ENCODE results near the gene FLRT1. TPM values are rescaled to one million over a fixed set of nuclear protein-coding genes. Genes with fewer than 3 reads are reported as not detected.

The FLRT1 gene
- total RNA-seq, 1 donor: under 0.01 TPM

- peak overlapping the region; percentile 40 for H3K4me3 ChIP-seq (ENCODE audit: low read depth, low read length)
- DNase-seq (ENCODE audit: low read depth): no peak
Observed at GRCh38 chr11:64007160-64007628, 28.5 kb upstream of the FLRT1 start.

GRCh38 chr11:64007629-64008282, 28.0 kb upstream of the FLRT1 start:
- peak; percentile 42 for TF ChIP-seq CTCF (IDR thresholded peaks at IDR 0.05; ENCODE audit: insufficient read depth, low read depth, low read length)
- peak; percentile 65 for DNase-seq (ENCODE audit: low read depth)
- peak overlapping the region; percentile 40 for H3K4me3 ChIP-seq (ENCODE audit: low read depth, low read length)

More at GRCh38 chr11:64007160-64007628, 28.5 kb upstream of the FLRT1 start:
- no peak for TF ChIP-seq CTCF (IDR thresholded peaks at IDR 0.05; ENCODE audit: insufficient read depth, low read depth, low read length)

GRCh38 chr11:64008283-64008913, 27.3 kb upstream of the FLRT1 start:
- H3K4me3 ChIP-seq (ENCODE audit: low read depth, low read length): peak overlapping the region; percentile 40
- TF ChIP-seq CTCF (IDR thresholded peaks at IDR 0.05; ENCODE audit: insufficient read depth, low read depth, low read length): no peak
- no peak for DNase-seq (ENCODE audit: low read depth)

- no peak for TF ChIP-seq CTCF (IDR thresholded peaks at IDR 0.05; ENCODE audit: insufficient read depth, low read depth, low read length)
Observed at GRCh38 chr11:64008914-64009633, 26.7 kb upstream of the FLRT1 start.

GRCh38 chr11:64009710-64010109, 26.0 kb upstream of the FLRT1 start:
- no peak for DNase-seq (ENCODE audit: low read depth)

More at GRCh38 chr11:64008914-64009633, 26.7 kb upstream of the FLRT1 start:
- no peak overlapping the region for H3K4me3 ChIP-seq (ENCODE audit: low read depth, low read length)
- DNase-seq (ENCODE audit: low read depth): no peak

GRCh38 chr11:64010783-64011182, 24.9 kb upstream of the FLRT1 start:
- H3K4me3 ChIP-seq (ENCODE audit: low read depth, low read length): no peak overlapping the region
- TF ChIP-seq CTCF (IDR thresholded peaks at IDR 0.05; ENCODE audit: insufficient read depth, low read depth, low read length): no peak
- no peak for DNase-seq (ENCODE audit: low read depth)

More at GRCh38 chr11:64009710-64010109, 26.0 kb upstream of the FLRT1 start:
- no peak for TF ChIP-seq CTCF (IDR thresholded peaks at IDR 0.05; ENCODE audit: insufficient read depth, low read depth, low read length)
- H3K4me3 ChIP-seq (ENCODE audit: low read depth, low read length): no peak overlapping the region

Measured in fibroblast of villous mesenchyme (primary cell).